Measurements from ENCODE around the gene PACRG.

Gene PACRG

DNA sequence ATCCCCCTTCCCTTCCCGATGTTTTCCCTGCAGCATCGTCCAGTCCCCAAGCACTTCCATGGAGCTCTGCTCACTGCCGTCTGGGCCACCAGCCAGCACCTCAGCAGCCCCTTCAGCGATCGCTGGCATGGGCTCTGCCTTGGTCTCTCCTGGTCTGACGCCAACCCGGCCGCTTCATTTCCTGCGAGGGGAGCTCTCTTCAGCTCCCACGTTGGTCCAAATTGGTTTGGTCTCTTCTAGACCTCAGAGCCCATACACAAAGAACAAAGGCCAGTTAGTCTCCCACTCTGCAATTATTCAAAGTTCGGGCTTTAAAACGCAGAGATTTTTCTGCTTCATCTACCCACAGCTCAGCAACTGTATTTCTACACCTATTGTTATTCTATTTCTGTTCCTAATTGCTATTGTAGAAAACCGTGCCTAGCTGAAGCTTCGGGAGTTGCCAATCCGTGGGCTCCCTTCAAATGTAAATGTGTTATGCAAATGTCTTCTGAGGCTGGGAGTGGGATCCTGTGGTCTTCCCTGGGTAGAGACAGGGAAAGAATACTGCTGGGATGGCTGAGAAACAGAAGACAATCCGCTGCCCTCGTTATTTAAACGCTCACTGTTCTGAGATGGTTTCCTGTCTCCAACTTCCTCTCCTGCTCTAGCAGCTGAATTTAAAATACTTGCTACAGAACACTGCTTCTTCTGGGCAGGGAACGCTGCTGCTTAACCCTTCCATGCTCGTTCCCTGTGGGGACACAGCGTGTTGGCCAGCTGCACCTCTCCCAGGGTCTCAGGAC, 532.5 kb downstream of the PACRG start:
- no peaks in the 10 kb centered on the region for H3K9me3 ChIP-seq (ENCODE audit: insufficient read depth, low read length)
- H3K9ac ChIP-seq (ENCODE audit: insufficient read length, low read depth), result peak overlapping the region; percentile 52
- H3K4me1 ChIP-seq (ENCODE audit: insufficient read depth, insufficient read length), result peaks cover 4% of the 10 kb centered on the region
- TF ChIP-seq SUZ12 (IDR thresholded peaks at IDR 0.05; ENCODE audit: extremely low read depth, insufficient read depth, insufficient read length), result no peak
- TF ChIP-seq YY1 (IDR thresholded peaks at IDR 0.05; ENCODE audit: insufficient read depth, insufficient read length), result no peak
- TF ChIP-seq ZNF274 (IDR thresholded peaks at IDR 0.05; ENCODE audit: low read depth, low read length), result no peak
- H3K36me3 ChIP-seq (ENCODE audit: insufficient read depth, insufficient read length, low read length), result no peaks in the 10 kb centered on the region
- peak overlapping the region; percentile 21 for H3K4me3 ChIP-seq (ENCODE audit: insufficient read length, low read depth)
- peak; percentile 88 for DNase-seq (ENCODE audit: low read depth, low spot score)
- peaks cover 11% of the 10 kb centered on the region for H3K27me3 ChIP-seq (ENCODE audit: insufficient read depth, insufficient read length)

DNA sequence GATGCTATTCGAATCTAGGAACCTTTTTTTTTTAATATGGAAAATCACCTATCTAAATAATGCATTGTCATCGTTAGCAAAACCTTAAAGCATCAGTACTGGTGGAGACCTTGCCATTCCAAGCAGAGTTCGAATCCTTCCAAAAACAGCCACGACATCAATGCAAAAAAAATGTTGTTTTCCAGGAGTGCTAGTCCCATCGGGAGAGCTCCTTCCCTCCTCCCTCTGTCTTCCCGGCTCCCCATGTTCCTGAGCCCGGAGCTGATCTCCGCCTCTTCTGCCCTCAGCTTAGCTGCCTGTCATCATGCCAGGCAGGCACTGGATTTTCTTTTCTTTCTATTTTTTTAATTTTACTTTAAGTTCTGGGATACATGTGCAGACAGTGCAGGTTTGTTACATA, 533.1 kb downstream of the PACRG start:
- Histone ChIP-seq H3K9ac (ENCODE audit: insufficient read length, low read depth) (peak overlapping the region; percentile 32), H3K4me1 (ENCODE audit: insufficient read depth, insufficient read length) (peaks cover 4% of the 10 kb centered on the region), H3K36me3 (ENCODE audit: insufficient read depth, insufficient read length, low read length) (no peaks in the 10 kb centered on the region), H3K4me3 (ENCODE audit: insufficient read length, low read depth) (peak overlapping the region; percentile 21), H3K27me3 (ENCODE audit: insufficient read depth, insufficient read length) (peaks cover 11% of the 10 kb centered on the region), H3K9me3 (ENCODE audit: insufficient read depth, low read length) (no peaks in the 10 kb centered on the region)
- TF ChIP-seq ZNF274 (IDR thresholded peaks at IDR 0.05; ENCODE audit: low read depth, low read length) (no peak), SUZ12 (IDR thresholded peaks at IDR 0.05; ENCODE audit: extremely low read depth, insufficient read depth, insufficient read length) (no peak), YY1 (IDR thresholded peaks at IDR 0.05; ENCODE audit: insufficient read depth, insufficient read length) (no peak)
- DNase-seq (ENCODE audit: low read depth, low spot score), result no peak

DNA sequence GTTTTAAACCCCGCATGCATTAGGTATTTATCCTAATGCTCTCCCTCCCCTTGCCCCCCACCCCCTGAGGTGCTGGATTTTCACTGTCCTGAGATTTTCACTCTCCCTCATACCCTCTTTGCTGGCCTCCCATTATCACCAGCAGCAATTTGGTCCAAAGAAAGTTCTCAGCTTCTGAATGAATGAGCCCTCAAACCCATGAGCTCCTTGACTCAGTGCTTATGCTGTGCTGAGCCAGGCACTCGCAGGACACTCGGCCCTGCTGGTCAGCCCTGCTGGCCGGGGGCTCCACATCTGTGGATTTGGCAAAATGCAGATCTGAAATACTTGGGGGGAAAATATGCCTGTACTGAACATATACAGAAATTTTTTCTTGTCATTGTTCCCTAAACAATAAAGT, 533.6 kb downstream of the PACRG start:
- no peak overlapping the region for H3K9ac ChIP-seq (ENCODE audit: insufficient read length, low read depth)
- no peaks in the 10 kb centered on the region for H3K9me3 ChIP-seq (ENCODE audit: insufficient read depth, low read length)
- peaks cover 4% of the 10 kb centered on the region for H3K4me1 ChIP-seq (ENCODE audit: insufficient read depth, insufficient read length)
- no peak for DNase-seq (ENCODE audit: low read depth, low spot score)
- no peaks in the 10 kb centered on the region for H3K36me3 ChIP-seq (ENCODE audit: insufficient read depth, insufficient read length, low read length)
- no peak for TF ChIP-seq ZNF274 (IDR thresholded peaks at IDR 0.05; ENCODE audit: low read depth, low read length)
- no peak for TF ChIP-seq SUZ12 (IDR thresholded peaks at IDR 0.05; ENCODE audit: extremely low read depth, insufficient read depth, insufficient read length)
- TF ChIP-seq YY1 (IDR thresholded peaks at IDR 0.05; ENCODE audit: insufficient read depth, insufficient read length), result no peak
- peaks cover 11% of the 10 kb centered on the region for H3K27me3 ChIP-seq (ENCODE audit: insufficient read depth, insufficient read length)
- H3K4me3 ChIP-seq (ENCODE audit: insufficient read length, low read depth), result peak overlapping the region; percentile 8

DNA sequence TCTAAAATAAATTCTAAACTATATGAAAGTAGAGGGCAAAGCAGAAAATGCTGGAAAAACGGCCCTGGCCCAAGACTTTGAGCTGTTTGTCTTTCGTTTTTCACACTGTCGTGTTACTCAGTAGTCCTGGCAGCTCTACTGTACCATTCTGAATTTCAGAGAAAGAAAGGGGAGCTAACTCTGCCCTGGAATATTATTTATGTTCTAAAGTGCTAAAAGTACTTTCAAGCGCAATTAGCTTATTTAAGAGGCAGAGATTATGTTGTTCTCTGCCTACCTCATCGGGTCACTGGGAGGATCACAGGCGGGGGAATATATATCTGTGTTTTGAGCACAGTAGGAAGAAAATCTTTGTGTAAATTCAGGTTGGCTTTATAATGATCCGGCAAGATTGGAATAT, 534.3 kb downstream of the PACRG start:
- Histone ChIP-seq H3K4me1 (ENCODE audit: insufficient read depth, insufficient read length) (peaks cover 4% of the 10 kb centered on the region), H3K4me3 (ENCODE audit: insufficient read length, low read depth) (no peak overlapping the region), H3K9me3 (ENCODE audit: insufficient read depth, low read length) (no peaks in the 10 kb centered on the region), H3K9ac (ENCODE audit: insufficient read length, low read depth) (peak overlapping the region; percentile 32), H3K27me3 (ENCODE audit: insufficient read depth, insufficient read length) (peaks cover 11% of the 10 kb centered on the region), H3K36me3 (ENCODE audit: insufficient read depth, insufficient read length, low read length) (no peaks in the 10 kb centered on the region)
- no peak for TF ChIP-seq ZNF274 (IDR thresholded peaks at IDR 0.05; ENCODE audit: low read depth, low read length)
- DNase-seq (ENCODE audit: low read depth, low spot score), result no peak

DNA sequence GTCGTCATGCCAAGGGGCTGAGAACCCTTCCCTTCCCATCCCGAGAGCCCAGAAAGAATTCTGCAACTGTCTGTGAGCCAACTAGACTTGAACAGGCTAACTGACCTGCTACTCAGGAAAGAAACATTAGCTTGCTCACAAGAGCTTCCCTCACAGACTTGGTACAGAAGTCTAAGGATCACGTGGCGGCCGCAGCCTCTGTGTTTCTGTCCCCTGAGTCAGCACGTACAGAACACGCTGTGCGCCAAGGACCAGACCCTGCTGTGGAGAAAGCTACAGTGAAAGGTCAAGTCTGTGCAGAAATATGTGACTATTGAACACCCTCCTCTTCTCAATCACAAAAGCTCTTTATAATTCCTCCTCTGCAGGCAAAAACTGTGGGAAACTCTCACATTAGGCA, 535.4 kb downstream of the PACRG start:
- Histone ChIP-seq H3K4me3 (ENCODE audit: insufficient read length, low read depth) (no peak overlapping the region), H3K27me3 (ENCODE audit: insufficient read depth, insufficient read length) (peaks cover 11% of the 10 kb centered on the region)

DNA sequence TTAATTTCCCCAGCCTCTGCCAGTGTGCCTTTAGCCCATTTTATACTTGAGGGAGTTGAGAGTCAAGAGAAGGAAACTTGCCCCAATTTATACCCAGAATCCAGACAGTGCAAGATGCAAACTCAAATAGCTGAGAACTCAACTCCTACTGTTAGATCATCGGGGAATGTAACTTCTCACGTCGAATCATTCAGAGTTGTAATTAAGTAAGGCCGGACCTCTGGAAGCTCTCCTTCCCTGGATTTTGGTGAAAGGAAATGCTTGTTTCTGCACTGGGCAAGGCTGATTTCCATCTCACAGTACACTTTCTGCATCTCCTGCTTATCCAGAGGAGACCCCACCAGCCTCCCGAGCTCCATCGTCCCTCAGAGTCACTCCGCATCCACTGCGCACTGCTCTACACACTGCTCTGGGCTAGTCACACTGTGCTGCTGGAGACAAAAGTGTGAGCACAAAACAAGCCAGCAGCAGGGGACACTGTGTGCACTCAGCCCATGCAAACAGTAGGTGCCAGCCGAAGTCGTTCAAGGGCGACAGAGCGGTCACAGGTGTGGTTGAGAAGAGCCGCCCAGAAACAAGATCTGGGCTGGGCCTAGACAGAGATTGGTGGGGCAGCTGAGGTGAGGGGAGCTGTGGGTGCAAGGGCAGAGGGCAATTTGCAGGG, 536.4 kb downstream of the PACRG start:
- Histone ChIP-seq H3K4me1 (ENCODE audit: insufficient read depth, insufficient read length) (peaks cover 4% of the 10 kb centered on the region), H3K27me3 (ENCODE audit: insufficient read depth, insufficient read length) (peaks cover 6% of the 10 kb centered on the region), H3K9me3 (ENCODE audit: insufficient read depth, low read length) (no peaks in the 10 kb centered on the region), H3K36me3 (ENCODE audit: insufficient read depth, insufficient read length, low read length) (no peaks in the 10 kb centered on the region), H3K9ac (ENCODE audit: insufficient read length, low read depth) (no peak overlapping the region), H3K4me3 (ENCODE audit: insufficient read length, low read depth) (no peak overlapping the region)
- TF ChIP-seq ZNF274 (IDR thresholded peaks at IDR 0.05; ENCODE audit: low read depth, low read length), result no peak
- no peak for TF ChIP-seq YY1 (IDR thresholded peaks at IDR 0.05; ENCODE audit: insufficient read depth, insufficient read length)
- no peak for TF ChIP-seq SUZ12 (IDR thresholded peaks at IDR 0.05; ENCODE audit: extremely low read depth, insufficient read depth, insufficient read length)
- no peak for DNase-seq (ENCODE audit: low read depth, low spot score)

More for the DNA sequence above, 535.4 kb downstream of the PACRG start:
- Histone ChIP-seq H3K9ac (ENCODE audit: insufficient read length, low read depth) (no peak overlapping the region), H3K4me1 (ENCODE audit: insufficient read depth, insufficient read length) (peaks cover 4% of the 10 kb centered on the region), H3K36me3 (ENCODE audit: insufficient read depth, insufficient read length, low read length) (no peaks in the 10 kb centered on the region), H3K9me3 (ENCODE audit: insufficient read depth, low read length) (no peaks in the 10 kb centered on the region)
- no peak for DNase-seq (ENCODE audit: low read depth, low spot score)
- no peak for TF ChIP-seq SUZ12 (IDR thresholded peaks at IDR 0.05; ENCODE audit: extremely low read depth, insufficient read depth, insufficient read length)
- TF ChIP-seq ZNF274 (IDR thresholded peaks at IDR 0.05; ENCODE audit: low read depth, low read length), result no peak
- no peak for TF ChIP-seq YY1 (IDR thresholded peaks at IDR 0.05; ENCODE audit: insufficient read depth, insufficient read length)

DNA sequence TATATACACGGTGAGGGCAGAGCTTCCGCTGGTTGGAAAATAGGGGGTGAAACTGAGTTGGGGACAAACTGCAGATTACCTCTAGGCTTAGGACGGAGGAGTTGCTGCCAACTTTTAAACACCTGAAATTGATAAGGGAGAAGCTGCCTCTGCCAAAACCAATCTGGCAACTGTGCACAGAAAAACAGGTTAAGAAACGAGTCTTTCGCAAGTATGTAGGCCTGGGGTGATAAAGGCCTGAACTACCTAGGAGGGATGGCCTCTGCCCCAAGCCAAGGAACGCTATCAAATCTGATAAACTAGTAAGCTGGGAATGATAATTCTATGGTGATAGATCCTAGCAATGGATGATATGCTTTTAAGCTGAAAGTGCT, 536.9 kb downstream of the PACRG start:
- Histone ChIP-seq H3K9me3 (ENCODE audit: insufficient read depth, low read length) (no peaks in the 10 kb centered on the region), H3K4me3 (ENCODE audit: insufficient read length, low read depth) (no peak overlapping the region), H3K9ac (ENCODE audit: insufficient read length, low read depth) (no peak overlapping the region), H3K36me3 (ENCODE audit: insufficient read depth, insufficient read length, low read length) (no peaks in the 10 kb centered on the region), H3K4me1 (ENCODE audit: insufficient read depth, insufficient read length) (peaks cover 4% of the 10 kb centered on the region), H3K27me3 (ENCODE audit: insufficient read depth, insufficient read length) (peaks cover under 1% of the 10 kb centered on the region)
- TF ChIP-seq SUZ12 (IDR thresholded peaks at IDR 0.05; ENCODE audit: extremely low read depth, insufficient read depth, insufficient read length), result no peak
- no peak for TF ChIP-seq YY1 (IDR thresholded peaks at IDR 0.05; ENCODE audit: insufficient read depth, insufficient read length)
- TF ChIP-seq ZNF274 (IDR thresholded peaks at IDR 0.05; ENCODE audit: low read depth, low read length), result no peak
- DNase-seq (ENCODE audit: low read depth, low spot score), result no peak

Data from NT2/D1 (cell line).